ENCODE results near the gene BIRC5.
"Not testable (repeated sequence)": the region's sequence is repeated elsewhere in the genome, so short reads cannot be mapped to it uniquely, and the experiment has no call there.

BIRC5 gene

GRCh38 chr17:78214016-78214705 lies at the start of gene BIRC5:
TSS of gene BIRC5 (plus strand) at chr17:78214253. CDS start at chr17:78214317, 64 bp downstream.
- peak; percentile 88 for DNase-seq

GRCh38 chr17:78164748-78165607 lies 49.1 kb upstream of the BIRC5 start:
- DNase-seq = no peak

- no peak for DNase-seq
These were observed 47.6 kb upstream of the BIRC5 start for GRCh38 chr17:78166416-78166815.

- DNase-seq = peak; percentile 80
These were observed 45.7 kb upstream of the BIRC5 start, which contains the start of gene SYNGR2 for GRCh38 chr17:78168242-78168902. TSS of gene SYNGR2 (plus strand) at chr17:78168581. CDS start at chr17:78168617, 36 bp downstream.

GRCh38 chr17:78168903-78169793 lies 44.9 kb upstream of the BIRC5 start:
- DNase-seq = peak; percentile 57

GRCh38 chr17:78170692-78171590 lies 43.1 kb upstream of the BIRC5 start:
- no peak for DNase-seq

- not testable (repeated sequence) for DNase-seq
These were observed 42.3 kb upstream of the BIRC5 start for GRCh38 chr17:78171591-78172248.

GRCh38 chr17:78172249-78173051 lies 41.6 kb upstream of the BIRC5 start:
- DNase-seq = no peak

GRCh38 chr17:78173097-78173715 lies 40.8 kb upstream of the BIRC5 start:
- no peak for DNase-seq

- no peak for DNase-seq
These were observed 39.6 kb upstream of the BIRC5 start for GRCh38 chr17:78174346-78174869.

GRCh38 chr17:78174870-78175642 lies 39.0 kb upstream of the BIRC5 start:
- DNase-seq = no peak

GRCh38 chr17:78175643-78175981 lies 38.4 kb upstream of the BIRC5 start:
- DNase-seq = no peak

GRCh38 chr17:78176548-78177025 lies 37.5 kb upstream of the BIRC5 start:
- peak; percentile 57 for DNase-seq

- DNase-seq = no peak
These were observed 34.7 kb upstream of the BIRC5 start for GRCh38 chr17:78179372-78179771.

- no peak for DNase-seq
These were observed 34.0 kb upstream of the BIRC5 start for GRCh38 chr17:78180083-78180482.

GRCh38 chr17:78180508-78180907 lies 33.5 kb upstream of the BIRC5 start:
- DNase-seq = no peak

GRCh38 chr17:78182504-78182903 lies 31.5 kb upstream of the BIRC5 start:
- DNase-seq = no peak

- DNase-seq = no peak
These were observed 30.1 kb upstream of the BIRC5 start for GRCh38 chr17:78183916-78184315.

All from stimulated activated naive CD4-positive, alpha-beta T cell treated with Interleukin-2 at 50 U/mL for 16 hours (primary cell).